ENCODE data around the gene FXYD6. TPM values are rescaled to one million over a fixed set of nuclear protein-coding genes. Genes with fewer than 3 reads are reported as not detected.

The FXYD6 gene
- polyA plus RNA-seq, 1 of the 3 experiments (the other 2 are of a cell fraction), result 1.4 TPM

GRCh38 chr11:117910941-117911655, 34.6 kb upstream of the FXYD6 start:
- Histone ChIP-seq H3K27me3 (ENCODE audit: insufficient read depth) (no peaks in the 10 kb centered on the region; the same call in 1 of the 2 replicates), H3K79me2 (ENCODE audit: insufficient read depth) (no peaks in the 10 kb centered on the region), H3K4me2 (no peak overlapping the region), H3K9ac (no peak overlapping the region), H3K9me2 (no peaks in the 10 kb centered on the region), H3K4me3 (ENCODE audit: low read depth in 2 of 2, low read length in 1 of 2) (no peak overlapping the region), H3K27ac (ENCODE audit: low read depth in 2 of 2, low read length in 1 of 2) (no peak overlapping the region), H2AFZ (ENCODE audit: low read depth) (no peak overlapping the region), H3K36me3 (replicated peaks in 1 of 2; ENCODE audit: control insufficient read depth in 1 of 2, insufficient read depth in 2 of 2, low read length in 1 of 2) (no peaks in the 10 kb centered on the region), H3F3A (replicated peaks; ENCODE audit: insufficient read depth) (no peaks in the 10 kb centered on the region), H4K20me1 (ENCODE audit: insufficient read depth) (no peaks in the 10 kb centered on the region), H3K4me1 (ENCODE audit: control insufficient read depth in 1 of 2, insufficient read depth in 2 of 2, low read depth in 1 of 2, low read length in 1 of 2) (peaks cover 5 to 24% of the 10 kb centered on the region in 2 experiments; a peak in 2 of 4 replicates), H3K9me3 (no peaks in the 10 kb centered on the region)
- ChIA-PET POLR2A (no interaction called here), CTCF (interaction anchor here (0.9 to 6.1 kb wide), 7 partner anchors 21 to 142 kb away, joined by 3 to 36 read pairs (median 4); no protein-coding TSS in a partner anchor)
- TF ChIP-seq MEF2A (IDR thresholded peaks at IDR 0.05; ENCODE audit: borderline replicate concordance, low read depth), result no peak
- TF ChIP-seq JUND (IDR thresholded peaks at IDR 0.05), result no peak
- no peak for TF ChIP-seq RXRA (IDR thresholded peaks at IDR 0.05; ENCODE audit: borderline replicate concordance, low read depth)
- TF ChIP-seq RCOR1 (IDR thresholded peaks at IDR 0.05; ENCODE audit: low read length), result no peak
- TF ChIP-seq CHD2 (IDR thresholded peaks at IDR 0.05; ENCODE audit: low read length, partially characterized antibody), result no peak
- no peak for TF ChIP-seq FOSL2 (IDR thresholded peaks at IDR 0.05; ENCODE audit: borderline replicate concordance, low read depth)
- no peak for TF ChIP-seq YY1 (IDR thresholded peaks at IDR 0.05; ENCODE audit: low read depth)
- TF ChIP-seq MAX (IDR thresholded peaks at IDR 0.05; ENCODE audit: low read depth), result no peak
- no peak for TF ChIP-seq REST (IDR thresholded peaks at IDR 0.05; ENCODE audit: low read depth, low read length)
- no peak for TF ChIP-seq USF2 (IDR thresholded peaks at IDR 0.05; ENCODE audit: borderline replicate concordance, low read depth, low read length)
- no peak for TF ChIP-seq ELF1 (IDR thresholded peaks at IDR 0.05)
- TF ChIP-seq TEAD4 (IDR thresholded peaks at IDR 0.05; ENCODE audit: borderline replicate concordance, insufficient read depth), result no peak
- TF ChIP-seq TAF1 (IDR thresholded peaks at IDR 0.05; ENCODE audit: borderline replicate concordance, low read depth, low read length), result no peak
- TF ChIP-seq EZH2phosphoT487 (IDR thresholded peaks at IDR 0.05; ENCODE audit: borderline replicate concordance, low read depth), result no peak
- no peak for TF ChIP-seq PBX3 (IDR thresholded peaks at IDR 0.05)
- no peak for TF ChIP-seq IRF3 (IDR thresholded peaks at IDR 0.05; ENCODE audit: low read depth, low read length)
- TF ChIP-seq USF1 (IDR thresholded peaks at IDR 0.05; ENCODE audit: borderline replicate concordance, low read depth), result no peak
- TF ChIP-seq GABPA (IDR thresholded peaks at IDR 0.05; ENCODE audit: low read depth), result no peak
- no peak for TF ChIP-seq RAD21 (IDR thresholded peaks at IDR 0.05; ENCODE audit: low read length)
- 49% methylated on average over 12 of the region's 12 CpGs for WGBS (ENCODE audit: low lambda C conversion rate)
- DNase-seq, result no peak
